ENCODE measurements around the gene ADCK2.

ADCK2 gene

GRCh38 chr7:140635816-140636215 is 36.9 kb upstream of the ADCK2 start:
- H3K9me3 ChIP-seq (ENCODE audit: insufficient read depth, low read length) = no peaks in the 10 kb centered on the region
- peaks cover 22% of the 10 kb centered on the region for H3K27me3 ChIP-seq (ENCODE audit: low read depth, low read length)
- H3K4me2 ChIP-seq (ENCODE audit: low read length) = no peak overlapping the region
- H2AFZ ChIP-seq (ENCODE audit: low read depth, low read length) = no peak overlapping the region
- H3K27ac ChIP-seq (ENCODE audit: low read length) = no peak overlapping the region
- H3K4me1 ChIP-seq (ENCODE audit: low read length) = no peaks in the 10 kb centered on the region
- no peaks in the 10 kb centered on the region for H3K36me3 ChIP-seq (replicated peaks; ENCODE audit: low read depth, low read length)
- no peaks in the 10 kb centered on the region for H4K20me1 ChIP-seq (ENCODE audit: insufficient read depth, low read length)
- no peaks in the 10 kb centered on the region for H3K79me2 ChIP-seq (ENCODE audit: low read length)
- H3K9ac ChIP-seq (ENCODE audit: low read length) = no peak overlapping the region
- H3K4me3 ChIP-seq (ENCODE audit: low read length) = no peak overlapping the region
- TF ChIP-seq CTCF (IDR thresholded peaks at IDR 0.05; ENCODE audit: low read depth, low read length) (no peak), EZH2phosphoT487 (IDR thresholded peaks at IDR 0.05; ENCODE audit: low read depth) (no peak)

- Histone ChIP-seq H3K9me3 (ENCODE audit: insufficient read depth, low read length) (no peaks in the 10 kb centered on the region), H2AFZ (ENCODE audit: low read depth, low read length) (no peak overlapping the region)
Measured at GRCh38 chr7:140637400-140637799, 35.3 kb upstream of the ADCK2 start.

GRCh38 chr7:140638173-140638791 is 34.5 kb upstream of the ADCK2 start:
- Histone ChIP-seq H3K4me1 (ENCODE audit: low read length) (no peaks in the 10 kb centered on the region), H3K27me3 (ENCODE audit: low read depth, low read length) (peaks cover 10% of the 10 kb centered on the region), H4K20me1 (ENCODE audit: insufficient read depth, low read length) (no peaks in the 10 kb centered on the region), H3K4me3 (ENCODE audit: low read length) (no peak overlapping the region), H3K4me2 (ENCODE audit: low read length) (no peak overlapping the region), H3K79me2 (ENCODE audit: low read length) (no peaks in the 10 kb centered on the region), H3K36me3 (replicated peaks; ENCODE audit: low read depth, low read length) (no peaks in the 10 kb centered on the region), H3K27ac (ENCODE audit: low read length) (no peak overlapping the region), H3K9ac (ENCODE audit: low read length) (no peak overlapping the region), H2AFZ (ENCODE audit: low read depth, low read length) (no peak overlapping the region), H3K9me3 (ENCODE audit: insufficient read depth, low read length) (no peaks in the 10 kb centered on the region)
- TF ChIP-seq EZH2phosphoT487 (IDR thresholded peaks at IDR 0.05; ENCODE audit: low read depth) (no peak), CTCF (IDR thresholded peaks at IDR 0.05; ENCODE audit: low read depth, low read length) (no peak)

More at GRCh38 chr7:140637400-140637799, 35.3 kb upstream of the ADCK2 start:
- Histone ChIP-seq H3K79me2 (ENCODE audit: low read length) (no peaks in the 10 kb centered on the region), H3K27ac (ENCODE audit: low read length) (no peak overlapping the region), H3K27me3 (ENCODE audit: low read depth, low read length) (peaks cover 10% of the 10 kb centered on the region), H3K4me1 (ENCODE audit: low read length) (no peaks in the 10 kb centered on the region), H3K4me2 (ENCODE audit: low read length) (no peak overlapping the region), H3K9ac (ENCODE audit: low read length) (no peak overlapping the region), H4K20me1 (ENCODE audit: insufficient read depth, low read length) (no peaks in the 10 kb centered on the region), H3K36me3 (replicated peaks; ENCODE audit: low read depth, low read length) (no peaks in the 10 kb centered on the region), H3K4me3 (ENCODE audit: low read length) (no peak overlapping the region)
- no peak for TF ChIP-seq CTCF (IDR thresholded peaks at IDR 0.05; ENCODE audit: low read depth, low read length)
- no peak for TF ChIP-seq EZH2phosphoT487 (IDR thresholded peaks at IDR 0.05; ENCODE audit: low read depth)

GRCh38 chr7:140639366-140640053 is 33.2 kb upstream of the ADCK2 start:
- Histone ChIP-seq H3K4me1 (ENCODE audit: low read length) (no peaks in the 10 kb centered on the region), H3K36me3 (replicated peaks; ENCODE audit: low read depth, low read length) (no peaks in the 10 kb centered on the region), H3K79me2 (ENCODE audit: low read length) (no peaks in the 10 kb centered on the region), H3K27ac (ENCODE audit: low read length) (no peak overlapping the region), H4K20me1 (ENCODE audit: insufficient read depth, low read length) (no peaks in the 10 kb centered on the region), H2AFZ (ENCODE audit: low read depth, low read length) (no peak overlapping the region), H3K9ac (ENCODE audit: low read length) (no peak overlapping the region), H3K4me3 (ENCODE audit: low read length) (no peak overlapping the region), H3K9me3 (ENCODE audit: insufficient read depth, low read length) (no peaks in the 10 kb centered on the region), H3K27me3 (ENCODE audit: low read depth, low read length) (peaks cover 10% of the 10 kb centered on the region), H3K4me2 (ENCODE audit: low read length) (no peak overlapping the region)
- TF ChIP-seq EZH2phosphoT487 (IDR thresholded peaks at IDR 0.05; ENCODE audit: low read depth) = no peak
- TF ChIP-seq CTCF (IDR thresholded peaks at IDR 0.05; ENCODE audit: low read depth, low read length) = no peak

All from OCI-LY3 (cell line).